Testis (tissue), 2 donors: Measurements from ENCODE around the gene CALCOCO2.

ENCODE experiments used
- POLR2A ChIP-seq: fragments of 450-650 bp; IDR thresholded peaks from one replicate; pipeline ENCODE4 v1.6.1; 2017; ENCODE audit warnings: antibody characterized with exemption, mild to moderate bottlenecking, moderate library complexity
- TF ChIP-seq, protein P1 (sequence below), 3 experiments: fragments of 450-650 bp in 2 of 3; fragments of 200-600 bp in 1 of 3; sonication (generic) in 1 of 3; IDR thresholded peaks; one replicate each; pipeline ENCODE4 v1.5.1; 2016 to 2019; ENCODE audit warnings: antibody characterized with exemption in 3 of 3, mild to moderate bottlenecking in 2 of 3, moderate library complexity in 1 of 3

GRCh38 chr17:48790607-48791127, 40.2 kb upstream of the CALCOCO2 start:
- TF ChIP-seq, protein P1, sequence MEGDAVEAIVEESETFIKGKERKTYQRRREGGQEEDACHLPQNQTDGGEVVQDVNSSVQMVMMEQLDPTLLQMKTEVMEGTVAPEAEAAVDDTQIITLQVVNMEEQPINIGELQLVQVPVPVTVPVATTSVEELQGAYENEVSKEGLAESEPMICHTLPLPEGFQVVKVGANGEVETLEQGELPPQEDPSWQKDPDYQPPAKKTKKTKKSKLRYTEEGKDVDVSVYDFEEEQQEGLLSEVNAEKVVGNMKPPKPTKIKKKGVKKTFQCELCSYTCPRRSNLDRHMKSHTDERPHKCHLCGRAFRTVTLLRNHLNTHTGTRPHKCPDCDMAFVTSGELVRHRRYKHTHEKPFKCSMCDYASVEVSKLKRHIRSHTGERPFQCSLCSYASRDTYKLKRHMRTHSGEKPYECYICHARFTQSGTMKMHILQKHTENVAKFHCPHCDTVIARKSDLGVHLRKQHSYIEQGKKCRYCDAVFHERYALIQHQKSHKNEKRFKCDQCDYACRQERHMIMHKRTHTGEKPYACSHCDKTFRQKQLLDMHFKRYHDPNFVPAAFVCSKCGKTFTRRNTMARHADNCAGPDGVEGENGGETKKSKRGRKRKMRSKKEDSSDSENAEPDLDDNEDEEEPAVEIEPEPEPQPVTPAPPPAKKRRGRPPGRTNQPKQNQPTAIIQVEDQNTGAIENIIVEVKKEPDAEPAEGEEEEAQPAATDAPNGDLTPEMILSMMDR (IDR thresholded peaks at IDR 0.05): no peak
- TF ChIP-seq POLR2A: no peak
